ENCODE measurements around the gene ARFIP1.
"Not testable (repeated sequence)": the region's sequence is repeated elsewhere in the genome, so short reads cannot be mapped to it uniquely, and the experiment has no call there.

ARFIP1 gene, protein sequence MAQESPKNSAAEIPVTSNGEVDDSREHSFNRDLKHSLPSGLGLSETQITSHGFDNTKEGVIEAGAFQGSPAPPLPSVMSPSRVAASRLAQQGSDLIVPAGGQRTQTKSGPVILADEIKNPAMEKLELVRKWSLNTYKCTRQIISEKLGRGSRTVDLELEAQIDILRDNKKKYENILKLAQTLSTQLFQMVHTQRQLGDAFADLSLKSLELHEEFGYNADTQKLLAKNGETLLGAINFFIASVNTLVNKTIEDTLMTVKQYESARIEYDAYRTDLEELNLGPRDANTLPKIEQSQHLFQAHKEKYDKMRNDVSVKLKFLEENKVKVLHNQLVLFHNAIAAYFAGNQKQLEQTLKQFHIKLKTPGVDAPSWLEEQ

DNA sequence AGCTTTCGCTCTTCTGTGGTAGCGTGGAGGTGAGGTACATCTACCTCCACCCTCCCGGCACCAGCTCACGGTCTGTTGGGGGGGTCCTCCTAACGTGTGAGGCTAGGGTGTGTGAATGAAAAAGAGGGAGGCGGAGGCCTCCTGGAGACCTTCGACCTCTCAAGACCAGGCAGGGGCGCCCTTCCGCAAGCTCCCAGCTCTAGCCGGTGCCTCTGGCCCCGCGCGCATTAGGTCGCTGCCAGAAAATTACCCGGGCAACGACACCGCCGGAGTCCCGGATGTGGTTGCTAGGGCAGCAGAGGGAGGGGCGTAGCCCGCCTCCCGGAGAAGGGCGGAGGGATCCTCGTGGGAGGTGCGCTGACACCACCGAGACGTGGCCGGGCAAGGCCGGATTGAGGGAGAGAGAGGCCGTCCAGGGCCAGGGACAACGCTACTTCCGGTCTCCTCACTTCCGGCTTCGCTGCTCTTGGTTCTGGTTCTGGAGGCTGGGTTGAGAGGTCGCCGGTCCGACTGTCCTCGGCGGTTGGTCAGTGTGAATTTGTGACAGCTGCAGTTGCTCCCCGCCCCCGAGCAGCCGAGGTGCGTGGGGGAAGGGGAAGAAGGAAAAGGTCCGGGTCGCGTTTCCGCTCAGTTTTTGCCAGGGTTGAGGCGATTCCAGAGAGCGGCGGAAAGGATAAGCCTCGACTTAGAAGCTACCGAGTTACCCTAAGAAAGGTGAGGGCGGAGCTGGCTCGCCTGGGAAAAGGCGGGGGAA, at the start of gene ARFIP1, which contains the start of gene TIGD4:
TSS of gene ARFIP1 (plus strand) at position 442 of the 754 bp plus-strand sequence. CDS start 49,680 bp downstream, outside the sequence.
TSS of gene TIGD4 (minus strand) at position 218 of the 754 bp plus-strand sequence. CDS start 8,726 bp downstream, outside the sequence.
- DNase-seq, result peak; percentile 95

DNA sequence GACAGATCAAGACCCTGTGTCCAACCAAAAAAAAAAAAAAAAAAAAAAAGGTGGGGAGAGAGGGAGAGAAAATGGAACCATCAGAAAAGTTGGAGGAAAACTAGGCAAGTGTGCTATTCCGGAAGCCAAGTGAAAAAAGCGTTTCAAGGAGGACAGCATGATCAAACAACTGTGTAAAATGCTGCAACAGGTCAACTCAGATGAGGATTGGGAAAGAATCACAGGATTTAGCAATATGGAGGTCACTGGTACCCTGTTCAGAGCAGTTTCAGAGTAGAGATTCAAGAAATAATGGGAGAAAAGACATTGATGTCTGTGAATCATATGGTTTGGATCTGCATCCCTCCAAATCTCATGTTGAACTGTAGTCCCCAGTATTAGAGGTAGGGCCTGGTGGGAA, 47.8 kb upstream of the ARFIP1 start:
- DNase-seq, result no peak

DNA sequence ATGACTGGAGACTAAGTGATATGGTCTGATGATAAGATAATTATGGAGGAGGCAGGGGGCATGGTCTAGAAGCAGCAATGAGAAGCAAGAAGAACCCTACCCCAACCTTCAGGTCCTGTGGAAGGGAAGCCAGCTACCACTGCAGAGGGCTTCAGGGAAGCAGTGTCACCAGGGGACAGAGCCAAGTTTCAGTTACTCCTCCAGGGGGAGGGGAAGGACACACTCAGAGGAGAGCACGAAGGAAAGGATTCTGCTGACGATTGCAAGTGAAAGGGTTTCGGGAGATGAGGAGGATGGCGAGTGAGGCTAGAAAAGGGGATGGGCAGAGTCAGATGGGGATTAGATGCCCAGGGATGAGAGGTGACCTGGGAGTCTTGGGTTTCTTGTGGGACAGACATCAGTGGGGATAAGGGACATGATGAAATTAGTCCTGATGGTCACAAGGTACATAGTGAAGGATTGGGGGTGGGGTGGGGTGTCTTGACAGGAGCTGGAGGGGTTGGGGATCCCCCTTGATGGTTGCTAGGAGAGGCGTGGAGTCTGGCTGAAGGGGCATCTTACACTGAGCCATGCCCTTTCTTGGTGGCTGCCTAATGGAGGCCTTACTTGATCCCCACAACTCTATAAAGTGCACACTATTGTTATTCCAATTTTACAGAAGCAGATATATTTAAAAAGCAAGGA, 45.6 kb upstream of the ARFIP1 start:
- no peak for DNase-seq

DNA sequence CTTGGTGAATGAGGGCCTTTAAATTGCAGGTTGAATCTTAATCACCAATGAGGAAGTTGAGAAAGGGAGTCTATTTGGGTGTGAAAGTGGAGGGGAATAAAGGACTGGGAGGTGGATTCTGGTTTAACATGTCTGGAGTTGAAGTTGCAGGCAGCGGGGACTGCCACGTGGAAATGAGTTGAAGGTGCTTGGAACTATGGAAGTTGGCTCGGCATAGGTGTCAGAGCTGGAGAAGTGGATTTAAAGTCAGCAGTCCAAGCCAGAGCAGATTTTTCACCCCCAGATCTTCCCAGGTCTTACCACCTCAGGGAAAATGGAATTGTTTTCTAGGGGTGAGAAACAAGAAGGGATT, 45.1 kb upstream of the ARFIP1 start:
- DNase-seq, result no peak

DNA sequence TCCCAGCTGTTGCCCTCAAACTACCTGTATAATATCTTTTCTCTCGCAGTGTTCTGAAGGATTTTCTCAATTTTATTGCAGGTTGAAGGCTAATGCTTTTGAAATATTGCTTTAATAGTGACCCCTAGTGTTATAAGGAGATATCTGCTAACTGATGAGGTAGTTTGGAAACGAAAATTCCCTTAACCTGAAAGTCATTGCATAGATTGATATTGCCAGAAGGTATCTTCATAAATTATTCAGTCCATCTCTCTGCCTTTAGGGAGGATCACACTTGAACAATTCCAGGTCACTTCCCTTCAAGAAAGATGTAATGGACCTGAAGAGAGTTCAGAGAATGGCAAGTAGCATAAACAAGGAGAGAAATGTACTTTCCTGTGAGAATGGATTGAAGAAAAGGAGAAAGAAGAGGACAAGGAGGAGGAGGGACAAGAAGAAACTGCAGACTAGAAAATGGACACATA, 44.3 kb upstream of the ARFIP1 start:
- no peak for DNase-seq

DNA sequence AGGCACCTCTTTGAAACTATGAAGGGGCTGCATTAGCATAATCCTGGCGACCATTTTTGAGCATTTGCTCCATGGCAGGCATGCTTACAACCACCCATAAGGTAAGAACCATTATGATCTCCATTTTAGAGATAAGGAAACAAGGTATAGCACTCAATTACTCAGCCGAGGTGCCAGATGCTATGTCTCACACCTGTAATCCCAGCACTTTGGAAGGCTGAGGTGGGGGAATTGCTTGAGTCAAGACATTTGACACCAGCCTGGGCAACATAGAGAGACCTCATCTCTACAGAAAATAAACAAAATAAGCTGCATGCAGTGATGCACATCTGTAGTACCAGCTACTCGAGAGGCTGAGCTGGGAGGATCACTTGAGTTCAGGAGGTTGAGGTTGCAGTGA, 43.8 kb upstream of the ARFIP1 start:
- DNase-seq, result no peak

DNA sequence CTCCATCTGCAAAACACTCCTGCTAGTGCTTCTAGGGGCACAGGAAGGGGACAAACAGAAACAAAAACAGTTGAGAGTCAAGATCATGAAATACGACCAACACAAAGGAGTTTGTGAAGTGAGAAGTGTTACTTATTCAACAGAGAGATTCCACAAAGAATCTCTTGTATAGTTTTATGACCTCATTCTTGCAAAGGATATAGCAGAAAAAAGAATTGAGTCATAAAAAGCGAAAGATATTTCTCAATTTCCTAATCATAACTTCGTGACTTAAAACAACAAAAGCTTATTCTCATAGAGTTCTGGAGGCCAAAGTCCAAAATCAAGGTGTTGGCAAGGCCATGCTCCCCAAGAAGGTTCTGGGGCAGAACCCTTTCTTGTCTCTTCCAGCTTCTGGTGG, 40.9 kb upstream of the ARFIP1 start:
- DNase-seq, result no peak

DNA sequence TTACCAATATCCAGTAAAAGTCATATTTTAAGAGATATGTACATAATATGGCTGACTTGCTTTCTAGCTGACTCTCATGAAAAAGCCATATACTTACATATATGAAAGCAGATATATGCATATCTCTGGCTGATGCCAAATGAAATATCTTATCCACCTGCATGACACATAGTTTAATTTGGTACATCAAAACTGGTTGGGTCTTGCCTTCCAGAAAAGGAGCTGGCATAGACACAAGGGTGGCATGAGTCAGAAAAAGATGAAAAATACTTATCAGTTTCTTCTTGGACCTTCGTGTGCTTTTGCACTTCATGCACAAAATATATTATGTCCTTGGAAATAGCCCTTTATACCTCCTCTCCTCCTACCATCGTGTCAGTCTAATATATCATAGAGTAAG, 32.3 kb upstream of the ARFIP1 start:
- DNase-seq, result no peak

DNA sequence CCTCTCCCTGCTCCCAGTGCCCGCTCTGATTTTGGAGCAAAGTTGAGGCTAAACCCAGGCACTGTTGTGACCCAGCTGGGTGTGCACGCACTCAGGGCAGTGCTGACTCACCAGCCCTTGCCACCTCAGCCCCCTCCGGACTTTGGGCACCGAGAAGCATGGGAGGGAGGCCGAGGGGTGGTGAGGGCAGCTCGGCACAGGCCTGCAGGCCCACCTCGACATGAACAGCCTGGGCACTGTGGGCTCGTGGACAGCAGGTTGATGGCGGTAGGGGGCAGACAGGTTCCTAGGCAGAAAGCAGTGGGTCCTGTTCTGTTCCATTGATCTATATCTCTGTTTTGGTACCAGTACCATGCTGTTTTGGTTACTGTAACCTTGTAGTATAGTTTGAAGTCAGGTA, 31.1 kb upstream of the ARFIP1 start:
- DNase-seq, result no peak

DNA sequence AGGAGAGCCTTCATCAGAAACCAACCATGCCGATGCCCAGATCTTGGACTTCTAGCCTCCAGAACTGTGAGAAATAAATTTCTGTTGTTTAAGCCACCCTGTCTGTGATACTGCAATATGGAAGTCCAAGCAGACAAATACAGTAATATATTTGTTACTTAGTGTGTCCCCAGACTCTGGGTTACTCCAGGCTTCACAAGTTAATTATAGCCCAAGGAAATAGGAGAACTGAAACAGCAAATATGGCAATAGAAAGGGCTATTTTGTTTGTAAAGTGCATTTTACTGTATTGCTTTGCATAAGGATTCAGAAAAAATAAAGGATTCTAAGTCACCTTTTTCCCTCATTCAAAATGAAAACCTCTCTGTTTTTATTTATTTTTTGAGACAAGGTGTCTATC, 16.0 kb upstream of the ARFIP1 start:
- no peak for DNase-seq

DNA sequence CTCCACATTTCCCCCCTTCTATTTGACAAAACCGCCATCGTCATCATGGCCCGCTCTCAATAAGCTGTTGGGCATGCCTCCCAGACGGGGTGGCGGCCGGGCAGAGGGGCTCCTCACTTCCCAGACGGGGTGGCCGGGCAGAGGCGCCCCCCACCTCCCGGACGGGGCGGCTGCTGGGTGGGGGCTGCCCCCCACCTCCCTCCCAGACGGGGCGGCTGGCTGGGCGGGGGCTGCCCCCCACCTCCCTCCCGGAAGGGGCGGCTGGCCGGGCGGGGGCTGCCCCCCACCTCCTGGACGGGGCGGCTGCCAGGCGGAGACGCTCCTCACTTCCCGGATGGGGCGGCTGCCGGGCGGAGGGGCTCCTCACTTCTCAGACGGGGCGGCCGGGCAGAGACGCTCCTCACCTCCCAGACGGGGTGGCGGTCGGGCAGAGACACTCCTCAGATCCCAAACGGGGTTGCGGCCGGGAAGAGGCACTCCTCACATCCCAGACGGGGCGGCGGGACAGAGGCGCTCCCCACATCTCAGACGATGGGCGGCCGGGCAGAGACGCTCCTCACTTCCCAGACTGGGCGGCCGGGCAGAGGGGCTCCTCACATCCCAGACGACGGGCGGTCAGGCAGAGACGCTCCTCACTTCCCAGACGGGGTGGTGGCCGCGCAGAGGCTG, 14.6 kb upstream of the ARFIP1 start:
- DNase-seq, result not testable (repeated sequence)

DNA sequence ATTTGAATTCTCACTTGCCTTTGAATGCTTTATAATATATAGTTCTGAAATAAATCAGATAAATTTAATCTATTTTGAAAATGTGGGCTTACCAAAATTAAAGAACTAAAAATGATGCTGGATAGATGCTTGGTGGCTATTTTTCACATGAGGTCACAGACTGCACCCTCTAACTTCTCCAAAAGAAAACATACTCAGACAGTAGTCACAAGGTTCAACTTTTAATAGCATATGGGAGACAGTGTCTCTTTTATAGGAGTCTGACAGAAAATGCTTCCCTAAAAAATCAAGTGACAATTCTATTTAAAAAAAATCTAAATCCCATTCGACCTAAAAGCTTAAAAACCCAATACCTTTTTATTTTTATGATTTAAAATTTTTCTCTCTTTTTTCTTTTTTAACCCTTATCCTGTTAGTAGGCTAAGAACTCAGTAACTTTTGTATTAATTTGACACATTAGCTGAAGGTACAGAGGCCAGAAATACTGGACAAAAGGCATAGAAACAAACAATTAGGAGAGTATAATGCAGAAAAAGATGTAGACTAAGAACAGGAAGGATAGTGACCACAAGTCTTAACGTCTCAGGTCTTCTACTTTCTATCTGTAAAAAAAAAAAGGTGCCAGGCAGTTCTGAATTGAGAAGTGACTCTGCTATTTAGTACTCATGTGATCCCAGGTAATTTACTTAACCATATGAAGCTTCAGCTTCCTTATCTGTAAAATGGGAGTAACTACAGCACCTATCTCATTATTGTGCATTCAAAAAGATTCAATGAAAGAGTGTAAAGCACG, 7.8 kb upstream of the ARFIP1 start:
- DNase-seq, result no peak

DNA sequence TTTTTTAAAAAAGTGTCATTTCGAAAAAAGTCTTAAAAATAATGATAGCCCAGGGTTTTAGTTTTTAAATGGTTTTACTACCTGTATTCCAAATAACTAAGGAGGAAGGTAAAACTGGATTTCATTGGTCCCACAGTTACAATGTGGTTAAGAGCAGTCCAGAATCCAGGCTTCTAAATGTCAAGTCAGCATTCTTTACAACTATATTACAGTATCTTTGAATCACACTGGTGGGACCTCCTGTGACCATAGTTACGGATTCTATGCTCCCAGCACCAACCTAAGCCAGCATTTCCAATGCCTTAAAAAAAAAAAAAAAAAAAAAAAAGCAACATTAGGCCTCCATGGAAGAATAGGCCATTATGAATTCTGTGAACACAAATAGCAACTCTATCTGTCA, 6.4 kb upstream of the ARFIP1 start:
- no peak for DNase-seq

DNA sequence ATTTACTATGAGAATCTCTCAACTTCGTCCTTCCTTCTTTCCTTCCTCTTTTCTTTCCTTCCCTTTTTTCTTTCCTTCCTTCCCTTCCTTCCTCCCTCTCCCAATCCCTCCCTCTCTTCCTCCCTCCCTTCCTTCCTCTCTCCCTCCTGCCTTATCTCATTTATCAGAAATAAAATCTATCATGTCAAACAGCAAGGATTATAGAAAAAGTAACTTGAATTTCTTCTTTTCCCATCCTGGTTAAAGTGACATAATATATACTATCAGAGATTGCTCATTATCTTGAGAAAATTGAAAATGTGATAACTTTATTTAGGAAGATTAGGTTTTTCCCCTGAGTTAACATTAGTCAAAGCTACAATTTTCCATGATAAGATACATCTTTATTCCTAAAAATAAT, 5.8 kb upstream of the ARFIP1 start:
- no peak for DNase-seq

DNA sequence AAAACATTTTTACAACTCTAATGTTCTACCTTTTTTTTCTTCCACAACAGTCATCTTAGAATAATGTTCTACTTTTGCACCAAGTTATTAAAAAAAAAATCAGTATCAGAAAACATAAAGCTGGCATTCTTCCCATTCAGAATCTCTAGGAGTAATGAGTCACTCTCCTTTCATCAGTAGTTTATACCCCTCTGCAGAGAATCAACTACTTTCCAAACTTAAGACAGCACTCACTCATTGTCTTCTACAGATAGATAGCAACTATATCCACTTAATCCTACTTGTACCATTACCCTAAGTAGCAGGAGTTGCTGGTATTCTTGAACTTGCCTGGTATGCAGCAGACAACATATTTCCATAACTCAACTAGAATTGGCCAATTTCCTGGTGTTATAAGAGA, 3.4 kb upstream of the ARFIP1 start:
- no peak for DNase-seq

DNA sequence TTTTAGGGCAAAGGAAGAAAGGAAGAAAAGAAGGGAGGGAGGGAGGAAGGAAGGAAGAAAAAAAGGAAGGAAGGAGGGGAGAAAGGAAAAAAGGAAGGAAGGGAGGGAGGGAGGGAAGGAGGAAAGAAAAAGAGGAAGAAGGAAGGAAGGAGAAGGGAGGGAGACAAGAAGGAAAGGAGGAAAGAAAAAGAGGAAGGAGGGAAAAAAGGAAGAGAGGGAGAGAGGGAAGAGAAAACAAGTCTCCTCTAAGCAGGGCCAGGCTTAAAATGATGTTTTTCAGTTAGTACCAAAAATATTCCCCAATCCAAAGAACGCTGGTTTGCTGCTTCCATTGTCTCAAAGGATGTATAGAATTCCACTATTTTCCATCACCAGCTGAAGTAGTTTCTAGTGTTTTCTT, 2.3 kb upstream of the ARFIP1 start:
- no peak for DNase-seq

DNA sequence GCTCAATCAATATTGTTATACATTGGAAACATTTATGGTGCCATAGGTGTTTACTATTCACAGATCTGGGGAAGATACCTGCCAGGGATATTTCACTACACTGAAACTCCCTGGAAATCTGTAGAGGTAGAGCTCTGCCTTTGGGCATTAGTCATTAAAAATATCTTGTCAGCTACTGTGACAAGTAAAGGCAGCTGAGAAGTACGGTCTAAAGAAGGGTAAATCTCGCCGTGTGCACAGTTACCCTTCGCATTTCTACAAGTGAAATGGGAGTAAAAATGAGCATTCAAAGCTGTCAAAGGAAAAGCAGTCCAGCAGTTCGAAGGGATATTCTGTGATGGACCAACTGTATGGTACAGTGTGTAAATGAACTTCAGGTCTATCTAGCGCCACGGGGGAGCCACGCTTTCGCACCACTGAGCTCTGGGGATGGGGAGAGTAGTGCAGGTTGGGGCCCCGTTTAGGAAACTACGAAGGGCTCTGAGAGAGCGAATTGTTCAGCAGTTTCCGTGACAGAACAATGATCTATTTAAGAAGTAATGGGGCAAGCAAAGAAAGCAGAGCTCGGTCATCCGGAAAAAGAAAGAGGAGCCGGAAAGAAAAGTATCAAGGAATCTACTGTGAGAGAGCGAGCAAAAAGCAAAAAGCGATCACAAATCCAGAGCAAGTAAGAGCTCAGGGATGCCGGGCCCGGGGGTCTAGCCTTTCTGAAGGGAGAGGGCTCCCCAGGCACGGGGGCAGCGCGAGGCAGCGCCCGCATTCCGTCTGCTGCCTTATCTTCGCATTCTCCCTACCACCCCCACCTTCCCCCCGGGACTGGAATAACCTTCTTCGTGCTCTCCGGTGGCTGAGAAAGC, 870 bp upstream of the ARFIP1 start:
- DNase-seq, result peak; percentile 44

DNA sequence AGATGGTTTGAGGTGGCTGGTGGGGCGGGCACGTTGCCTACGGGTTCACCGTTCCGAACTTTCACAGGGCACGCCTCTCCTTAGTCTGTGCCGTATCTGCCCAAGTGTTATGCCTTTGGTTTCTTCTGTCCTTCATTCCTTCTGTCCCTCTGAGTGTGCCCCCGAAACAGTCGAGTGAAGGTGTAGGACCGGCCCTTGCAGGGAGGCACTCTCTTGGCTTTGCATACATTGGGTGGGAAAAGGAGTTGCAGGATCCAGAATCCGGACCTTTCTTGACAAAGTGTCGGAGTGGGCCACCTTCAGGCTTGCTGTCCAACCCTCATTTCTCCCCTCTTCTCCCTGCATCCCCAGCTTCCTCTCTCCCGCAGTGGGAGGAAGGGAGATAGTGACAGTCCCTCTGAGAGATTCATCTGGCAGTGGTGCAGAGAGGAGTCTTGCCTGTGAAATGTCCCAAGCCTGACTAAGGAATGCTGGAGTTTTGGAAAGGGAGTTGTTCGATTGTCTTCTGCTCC, 569 bp downstream of the ARFIP1 start:
- DNase-seq, result no peak

DNA sequence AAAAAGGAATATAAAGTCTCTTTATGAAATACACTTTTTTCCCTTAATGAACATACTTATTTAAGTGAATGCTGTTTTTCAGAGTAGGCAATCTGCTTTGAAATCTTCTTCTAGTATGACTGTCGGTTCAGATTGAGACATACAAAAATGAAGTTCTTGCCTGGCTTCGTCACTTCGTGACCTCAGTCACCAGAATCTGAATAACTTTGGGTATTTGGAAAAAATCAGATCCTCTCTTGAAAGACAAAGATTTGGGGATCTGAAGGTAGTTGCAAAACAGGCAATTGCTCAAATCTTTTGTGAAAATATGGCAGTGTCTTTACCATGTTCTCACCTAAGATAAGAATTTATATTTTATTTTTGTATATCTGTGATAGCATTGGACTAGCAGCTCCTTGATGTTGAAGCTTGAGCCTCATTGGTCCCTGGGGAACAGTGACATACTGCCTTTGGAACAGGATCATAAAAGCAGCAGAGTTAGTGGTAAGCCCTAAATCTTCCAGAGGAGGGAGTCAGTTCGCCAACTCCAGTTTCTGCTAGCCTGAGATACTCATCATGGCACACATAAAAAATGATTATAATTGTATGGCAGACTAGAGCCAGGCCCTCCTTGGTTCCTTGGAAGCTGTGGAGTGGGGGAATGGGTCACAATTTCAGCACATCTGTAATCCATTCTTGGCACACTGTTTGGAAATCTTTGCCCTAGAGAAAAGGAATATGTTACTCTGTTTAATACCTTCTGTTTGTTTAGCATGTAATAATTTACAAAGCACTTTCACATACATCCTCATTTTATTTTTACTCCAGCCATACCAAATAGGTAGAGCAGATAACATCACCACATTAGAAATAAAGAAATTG, 5.0 kb downstream of the ARFIP1 start:
- DNase-seq, result no peak
